CD8-positive, alpha-beta memory T cell (primary cell): ENCODE results near the gene CALHM5. TPM values are rescaled to one million over a fixed set of nuclear protein-coding genes. Genes with fewer than 3 reads are reported as not detected.
A peak's percentile ranks its signal among the peaks of the same experiment; 100 is the strongest.

Experiments used
- CTCF ChIA-PET: fragments of 350-600 bp; sonication (Branson Sonifier 250); formaldehyde crosslinking; loops from one replicate; lab custom pipeline; 2021; ENCODE audit warnings: antibody characterized with exemption; lab: Charles Lee
- POLR2A ChIA-PET: fragments of 350-600 bp; sonication (Branson Sonifier 250); formaldehyde crosslinking; loops from one replicate; lab custom pipeline; 2021; ENCODE audit warnings: antibody characterized with exemption; lab: Charles Lee
- DNase-seq, 5 donors: peaks; one replicate each; pipeline versions ENCODE4 v3.0.0 to v3.0.0-alpha.2; 2020 to 2022; ENCODE audit warnings: mixed read lengths in 1 of 5
- H3K27ac ChIP-seq: one replicate; pipeline ENCODE4 v1.7.0; 2013; ENCODE audit warnings: low read depth, mild to moderate bottlenecking, low read length, moderate library complexity
- H3K27me3 ChIP-seq: 2 replicates; pipeline ENCODE4 v1.7.0; 2013; ENCODE audit warnings: low read length, mild to moderate bottlenecking; ENCODE audit not compliant: insufficient read depth, poor library complexity, severe bottlenecking
- H3K36me3 ChIP-seq: 2 replicates; pipeline ENCODE4 v1.7.0; 2013; ENCODE audit warnings: mild to moderate bottlenecking, low read length, moderate library complexity; ENCODE audit not compliant: insufficient read depth
- H3K4me1 ChIP-seq: 2 replicates; pipeline ENCODE4 v1.7.0; 2013; ENCODE audit warnings: mild to moderate bottlenecking, low read length, moderate library complexity; ENCODE audit not compliant: insufficient read depth
- H3K4me3 ChIP-seq: 2 replicates; pipeline ENCODE4 v1.7.0; 2013; ENCODE audit warnings: mild to moderate bottlenecking, low read length
- H3K9me3 ChIP-seq: 2 replicates; pipeline ENCODE4 v1.7.0; 2013; ENCODE audit warnings: mild to moderate bottlenecking, low read length
- H3K27ac Mint-ChIP-seq, 8 donors: one replicate each; pipeline ENCODE4 v1.8.0; 2020 to 2021; ENCODE audit warnings: mixed read lengths in 8 of 8, mild to moderate bottlenecking in 6 of 8, inconsistent platforms in 3 of 8, moderate library complexity in 3 of 8
- H3K27me3 Mint-ChIP-seq, 2 donors: one replicate each; pipeline ENCODE4 v1.8.0; 2020 to 2021; ENCODE audit warnings: mixed read lengths in 2 of 2, mild to moderate bottlenecking in 1 of 2, moderate library complexity in 1 of 2
- H3K36me3 Mint-ChIP-seq, 3 donors: one replicate each; pipeline ENCODE4 v1.8.0; 2020 to 2021; ENCODE audit warnings: mixed read lengths in 3 of 3, inconsistent platforms in 1 of 3, mild to moderate bottlenecking in 1 of 3
- H3K4me1 Mint-ChIP-seq, 3 donors: one replicate each; pipeline ENCODE4 v1.8.0; 2020 to 2021; ENCODE audit warnings: mixed read lengths in 3 of 3, inconsistent platforms in 1 of 3, mild to moderate bottlenecking in 1 of 3
- H3K4me3 Mint-ChIP-seq, 7 donors: one replicate each; pipeline ENCODE4 v1.8.0; 2020 to 2021; ENCODE audit warnings: mixed read lengths in 7 of 7, mild to moderate bottlenecking in 6 of 7, moderate library complexity in 4 of 7, inconsistent platforms in 2 of 7
- H3K9me3 Mint-ChIP-seq, 5 donors: one replicate each; pipeline ENCODE4 v1.8.0; 2020 to 2022; ENCODE audit warnings: mixed read lengths in 5 of 5, mild to moderate bottlenecking in 3 of 5, moderate library complexity in 2 of 5, inconsistent platforms in 1 of 5
- polyA plus RNA-seq: library from polyadenylated mRNA; unstranded; fragments of 300-500 nt; fragmentation: Illumina TruSeq; gene quantifications from one replicate; pipeline ENCODE4 v1.2.3, GENCODE V29; 2021
- total RNA-seq, 2 experiments: library from RNA; stranded (reverse); gene quantifications; one replicate each; pipeline ENCODE4 v1.2.3, GENCODE V29; 2021

Gene CALHM5
- total and polyA plus RNA-seq, 3 experiments from 2014 or later, result not detected

DNA sequence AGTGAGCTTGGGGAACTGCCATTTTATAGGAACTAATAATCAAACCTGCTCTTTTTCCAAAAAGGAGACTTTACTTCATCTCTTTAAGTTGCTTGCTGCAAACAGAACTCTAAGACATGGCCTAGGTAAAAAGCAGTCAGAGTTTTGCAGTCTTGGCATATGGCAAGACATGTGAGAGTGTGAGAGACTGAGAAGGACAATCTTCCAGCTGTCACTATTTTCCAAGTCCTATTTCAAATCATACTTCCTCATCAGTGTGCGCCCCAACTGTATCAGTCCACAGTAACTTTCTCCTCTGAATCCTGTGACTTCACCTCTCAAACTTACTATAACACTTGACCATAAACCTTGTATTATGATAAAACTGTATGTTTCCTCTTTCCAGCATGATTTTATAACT lies 39.9 kb upstream of the CALHM5 start:
- peaks cover 16% of the 10 kb centered on the region for H3K4me1 ChIP-seq
- H3K4me3 ChIP-seq, result no peak overlapping the region
- H3K36me3 Mint-ChIP-seq, result no peaks in the 10 kb centered on the region
- peaks cover 0 to 12% of the 10 kb centered on the region in 2 donors for H3K27me3 Mint-ChIP-seq
- ChIA-PET CTCF (no interaction called here), POLR2A (no interaction called here)
- H3K36me3 ChIP-seq, result no peaks in the 10 kb centered on the region
- H3K9me3 ChIP-seq, result no peaks in the 10 kb centered on the region
- no peaks in the 10 kb centered on the region for H3K9me3 Mint-ChIP-seq
- DNase-seq, result no peak
- H3K27me3 ChIP-seq, result no peaks in the 10 kb centered on the region
- H3K27ac ChIP-seq, result no peak overlapping the region
- H3K27ac Mint-ChIP-seq, result no peak overlapping the region
- H3K4me1 Mint-ChIP-seq, result peaks cover 20 to 34% (median 24%) of the 10 kb centered on the region in 3 donors
- no peak overlapping the region for H3K4me3 Mint-ChIP-seq

DNA sequence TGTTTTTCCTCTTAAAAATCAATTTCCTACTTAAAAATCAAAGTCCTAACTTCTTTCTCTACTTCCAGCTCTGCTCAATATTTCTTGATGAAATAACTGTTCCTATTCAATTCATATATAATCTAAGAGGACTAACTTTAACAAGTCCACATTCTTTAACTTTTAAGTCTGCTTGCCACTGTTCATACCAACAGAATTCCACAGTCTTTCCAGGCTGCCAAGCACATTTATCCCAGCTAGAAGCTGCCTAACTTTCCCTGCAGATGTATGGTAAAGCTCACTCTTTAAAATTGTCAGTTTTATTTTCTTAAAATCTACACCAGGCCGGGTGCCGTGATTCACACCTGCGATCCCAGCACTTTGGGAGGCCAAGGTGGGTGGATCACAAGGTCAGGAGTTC lies 38.7 kb upstream of the CALHM5 start:
- Mint-ChIP-seq H3K27ac (no peak overlapping the region), H3K27me3 (peaks cover 0 to 12% of the 10 kb centered on the region in 2 donors), H3K9me3 (no peaks in the 10 kb centered on the region), H3K4me1 (peaks cover 18 to 29% (median 27%) of the 10 kb centered on the region in 3 donors), H3K36me3 (no peaks in the 10 kb centered on the region), H3K4me3 (no peak overlapping the region)
- DNase-seq, result no peak
- Histone ChIP-seq H3K4me1 (peaks cover 18% of the 10 kb centered on the region), H3K36me3 (no peaks in the 10 kb centered on the region), H3K9me3 (no peaks in the 10 kb centered on the region), H3K4me3 (no peak overlapping the region), H3K27ac (no peak overlapping the region), H3K27me3 (no peaks in the 10 kb centered on the region)
- ChIA-PET CTCF (no interaction called here), POLR2A (no interaction called here)

- Histone ChIP-seq H3K9me3 (no peaks in the 10 kb centered on the region), H3K27ac (no peak overlapping the region), H3K27me3 (no peaks in the 10 kb centered on the region), H3K4me3 (no peak overlapping the region), H3K4me1 (peaks cover 18% of the 10 kb centered on the region), H3K36me3 (no peaks in the 10 kb centered on the region)
- Mint-ChIP-seq H3K4me3 (peak overlapping the region; percentile 62 to 85 (median 79)), H3K27ac (peak overlapping the region in 7 of 8 donors; percentile 31 to 96 (median 77)), H3K9me3 (no peaks in the 10 kb centered on the region), H3K4me1 (peaks cover 18 to 29% (median 25%) of the 10 kb centered on the region in 3 donors), H3K27me3 (peaks cover 0 to 10% of the 10 kb centered on the region in 2 donors), H3K36me3 (peaks cover 0 to 4% (median 0%) of the 10 kb centered on the region in 3 donors)
- no peak for DNase-seq
- CTCF ChIA-PET, result no interaction called here
- POLR2A ChIA-PET, result no interaction called here
Measured at GRCh38 chr6:116475141-116475540, 36.3 kb upstream of the CALHM5 start.

GRCh38 chr6:116476002-116476678 lies 35.3 kb upstream of the CALHM5 start:
- CTCF ChIA-PET, result no interaction called here
- peak overlapping the region; percentile 62 to 85 (median 79) for H3K4me3 Mint-ChIP-seq
- no peak overlapping the region for H3K27ac ChIP-seq

DNA sequence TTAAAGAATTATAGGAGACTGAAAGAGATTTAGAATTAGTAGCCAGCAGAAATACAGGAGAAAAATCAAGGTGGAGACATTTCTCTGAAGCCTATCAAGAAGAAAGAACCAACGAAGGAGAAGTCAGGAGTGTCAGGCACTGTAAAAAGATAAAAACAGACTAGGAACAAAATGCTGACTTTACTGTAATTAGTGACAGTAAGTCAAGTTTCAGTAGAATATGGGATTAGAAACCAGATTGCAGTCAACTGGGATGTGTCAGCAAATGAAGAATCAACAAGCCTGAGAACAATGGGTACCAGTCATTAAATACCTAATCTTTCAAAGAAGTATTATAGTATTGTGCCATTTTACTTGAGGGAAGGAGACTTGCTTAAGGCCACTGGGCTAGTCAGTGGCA lies 28.7 kb upstream of the CALHM5 start:
- Mint-ChIP-seq H3K4me1 (no peaks in the 10 kb centered on the region), H3K36me3 (peaks cover 0 to 4% (median 0%) of the 10 kb centered on the region in 3 donors), H3K27ac (no peak overlapping the region), H3K9me3 (no peaks in the 10 kb centered on the region), H3K4me3 (no peak overlapping the region), H3K27me3 (peaks cover 3 to 35% of the 10 kb centered on the region in 2 donors)
- CTCF ChIA-PET, result no interaction called here
- H3K4me1 ChIP-seq, result no peaks in the 10 kb centered on the region
- no peak for DNase-seq
- H3K4me3 ChIP-seq, result no peak overlapping the region
- H3K27ac ChIP-seq, result no peak overlapping the region
- no peaks in the 10 kb centered on the region for H3K9me3 ChIP-seq
- H3K36me3 ChIP-seq, result no peaks in the 10 kb centered on the region
- POLR2A ChIA-PET, result no interaction called here
- no peaks in the 10 kb centered on the region for H3K27me3 ChIP-seq

More at GRCh38 chr6:116476002-116476678, 35.3 kb upstream of the CALHM5 start:
- Mint-ChIP-seq H3K4me1 (peaks cover 18 to 29% (median 25%) of the 10 kb centered on the region in 3 donors), H3K27me3 (peaks cover 0 to 9% of the 10 kb centered on the region in 2 donors), H3K27ac (peak overlapping the region; percentile 46 to 96 (median 80)), H3K36me3 (peaks cover 0 to 4% (median 0%) of the 10 kb centered on the region in 3 donors), H3K9me3 (no peaks in the 10 kb centered on the region)
- POLR2A ChIA-PET, result no interaction called here
- DNase-seq, result peak in 2 of 5 donors; percentile 24 to 28
- Histone ChIP-seq H3K4me1 (peaks cover 18% of the 10 kb centered on the region), H3K4me3 (peak overlapping the region; percentile 20), H3K36me3 (no peaks in the 10 kb centered on the region), H3K27me3 (no peaks in the 10 kb centered on the region), H3K9me3 (no peaks in the 10 kb centered on the region)

DNA sequence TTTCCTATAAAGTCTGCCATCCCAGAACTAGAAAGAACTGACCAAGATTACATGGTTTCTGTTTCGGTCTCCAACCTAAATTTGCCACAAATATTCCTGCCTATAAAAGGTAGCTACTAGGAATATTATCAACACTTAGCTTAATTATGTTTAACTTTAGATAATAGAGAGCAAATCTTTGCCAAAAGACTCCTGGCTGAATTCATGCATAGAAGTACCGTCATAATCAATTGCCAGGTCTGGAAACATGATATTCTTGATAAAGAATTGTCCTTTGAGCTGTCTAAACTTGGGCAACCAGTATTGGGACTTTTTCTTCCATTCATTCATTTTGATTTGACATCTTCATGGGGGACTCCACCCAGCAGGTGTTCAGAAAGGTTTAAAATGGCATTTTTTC lies 27.8 kb upstream of the CALHM5 start:
- no peaks in the 10 kb centered on the region for H3K36me3 ChIP-seq
- Mint-ChIP-seq H3K27me3 (peaks cover 5 to 35% of the 10 kb centered on the region in 2 donors), H3K4me3 (no peak overlapping the region), H3K4me1 (no peaks in the 10 kb centered on the region), H3K9me3 (peaks cover 0 to 2% (median 0%) of the 10 kb centered on the region in 5 donors), H3K27ac (no peak overlapping the region), H3K36me3 (peaks cover 0 to 5% (median 0%) of the 10 kb centered on the region in 3 donors)
- no peaks in the 10 kb centered on the region for H3K4me1 ChIP-seq
- no peaks in the 10 kb centered on the region for H3K27me3 ChIP-seq
- no peak overlapping the region for H3K4me3 ChIP-seq
- CTCF ChIA-PET, result no interaction called here
- H3K27ac ChIP-seq, result no peak overlapping the region
- no peaks in the 10 kb centered on the region for H3K9me3 ChIP-seq
- POLR2A ChIA-PET, result no interaction called here
- DNase-seq, result no peak

- Histone ChIP-seq H3K27me3 (no peaks in the 10 kb centered on the region), H3K9me3 (no peaks in the 10 kb centered on the region), H3K36me3 (no peaks in the 10 kb centered on the region), H3K27ac (no peak overlapping the region), H3K4me3 (no peak overlapping the region), H3K4me1 (no peaks in the 10 kb centered on the region)
- POLR2A ChIA-PET, result no interaction called here
- H3K27me3 Mint-ChIP-seq, result peaks cover 9 to 37% of the 10 kb centered on the region in 2 donors
- peaks cover 0 to 10% (median 0%) of the 10 kb centered on the region in 3 donors for H3K36me3 Mint-ChIP-seq
- no peak overlapping the region for H3K27ac Mint-ChIP-seq
- H3K4me1 Mint-ChIP-seq, result no peaks in the 10 kb centered on the region
- DNase-seq, result no peak
- H3K4me3 Mint-ChIP-seq, result no peak overlapping the region
- CTCF ChIA-PET, result no interaction called here
- H3K9me3 Mint-ChIP-seq, result peaks cover 0 to 2% (median 0%) of the 10 kb centered on the region in 5 donors
Measured at GRCh38 chr6:116485559-116486184, 25.8 kb upstream of the CALHM5 start.

GRCh38 chr6:116491610-116492330 lies 19.7 kb upstream of the CALHM5 start:
- peaks cover 15 to 16% of the 10 kb centered on the region in 2 donors for H3K27me3 Mint-ChIP-seq
- Histone ChIP-seq H3K4me1 (no peaks in the 10 kb centered on the region), H3K27me3 (no peaks in the 10 kb centered on the region), H3K4me3 (no peak overlapping the region), H3K36me3 (no peaks in the 10 kb centered on the region), H3K9me3 (no peaks in the 10 kb centered on the region), H3K27ac (no peak overlapping the region)
- POLR2A ChIA-PET, result no interaction called here
- no peak overlapping the region for H3K4me3 Mint-ChIP-seq
- H3K4me1 Mint-ChIP-seq, result no peaks in the 10 kb centered on the region
- peaks cover 0 to 25% (median 0%) of the 10 kb centered on the region in 3 donors for H3K36me3 Mint-ChIP-seq
- no peak overlapping the region for H3K27ac Mint-ChIP-seq
- CTCF ChIA-PET, result no interaction called here
- DNase-seq, result no peak
- peaks cover 0 to 5% (median 2%) of the 10 kb centered on the region in 5 donors for H3K9me3 Mint-ChIP-seq
